MM.1S (cell line): ENCODE data around the gene ENTPD2.

Experiments used
- DNase-seq: peaks from one replicate; pipeline ENCODE4 v3.0.0-alpha.2; 2015
- H2AFZ ChIP-seq: fragments of 300-600 bp; sonication (generic); 2 replicates; pipeline ENCODE4 v1.6.0; 2016; ENCODE audit warnings: antibody characterized with exemption, low read length
- H3F3A ChIP-seq: fragments of 300-600 bp; sonication (generic); 2 replicates; pipeline ENCODE4 v1.6.1; 2016; ENCODE audit warnings: mild to moderate bottlenecking, antibody characterized with exemption, low read length, moderate library complexity, mixed read lengths; ENCODE audit not compliant: insufficient read depth
- H3K27ac ChIP-seq: fragments of 300-600 bp; sonication (generic); 2 replicates; pipeline ENCODE4 v1.5.1; 2016; ENCODE audit warnings: mild to moderate bottlenecking, low read length
- H3K27me3 ChIP-seq: fragments of 300-600 bp; sonication (generic); replicated peaks from 2 replicates; pipeline ENCODE4 v1.6.0; 2016; ENCODE audit warnings: low read length; ENCODE audit not compliant: insufficient read depth
- H3K36me3 ChIP-seq: fragments of 300-600 bp; sonication (generic); replicated peaks from 2 replicates; pipeline ENCODE4 v1.6.1; 2016; ENCODE audit warnings: mild to moderate bottlenecking, low read length, mixed read lengths; ENCODE audit not compliant: insufficient read depth
- H3K4me1 ChIP-seq: fragments of 300-600 bp; sonication (generic); 2 replicates; pipeline ENCODE4 v1.6.1; 2016; ENCODE audit warnings: low read length, mixed read lengths
- H3K4me2 ChIP-seq: fragments of 300-600 bp; sonication (generic); 2 replicates; pipeline ENCODE4 v1.6.0; 2016; ENCODE audit warnings: low read depth, low read length
- H3K4me3 ChIP-seq: fragments of 300-600 bp; sonication (generic); 2 replicates; pipeline ENCODE4 v1.5.1; 2016; ENCODE audit warnings: low read length, mixed read lengths
- H3K79me2 ChIP-seq: fragments of 300-600 bp; sonication (generic); 2 replicates; pipeline ENCODE4 v1.6.1; 2016; ENCODE audit warnings: mixed run types, low read length, mixed read lengths
- H3K9ac ChIP-seq: fragments of 300-600 bp; sonication (generic); 2 replicates; pipeline ENCODE4 v1.6.1; 2016; ENCODE audit warnings: low read length, mixed read lengths
- H3K9me2 ChIP-seq: fragments of 300-600 bp; sonication (generic); replicated peaks from 2 replicates; pipeline ENCODE4 v1.6.1; 2016; ENCODE audit warnings: mild to moderate bottlenecking, low read length, mixed read lengths; ENCODE audit not compliant: insufficient read depth
- H3K9me3 ChIP-seq: fragments of 300-600 bp; sonication (generic); replicated peaks from 2 replicates; pipeline ENCODE4 v1.6.1; 2016; ENCODE audit warnings: mild to moderate bottlenecking, low read length, mixed read lengths; ENCODE audit not compliant: insufficient read depth
- H4K20me1 ChIP-seq: fragments of 300-600 bp; sonication (generic); 2 replicates; pipeline ENCODE4 v1.6.1; 2016; ENCODE audit warnings: mild to moderate bottlenecking, low read length, moderate library complexity, mixed read lengths; ENCODE audit not compliant: insufficient read depth
- EZH2 ChIP-seq: fragments of 300-600 bp; sonication (generic); optimal IDR thresholded peaks from 2 replicates; pipeline ENCODE3; 2017; ENCODE audit warnings: low read depth, mild to moderate bottlenecking, antibody characterized with exemption, low read length, mixed read lengths
- EZH2phosphoT487 ChIP-seq: fragments of 300-600 bp; sonication (generic); IDR thresholded peaks from 2 replicates; pipeline ENCODE4 v1.6.1; 2018; ENCODE audit warnings: antibody characterized with exemption, low read length
- TF ChIP-seq, protein P1 (sequence below): fragments of 300-600 bp; sonication (generic); IDR thresholded peaks from 2 replicates; pipeline ENCODE4 v1.5.1; 2016; ENCODE audit warnings: antibody characterized with exemption, low read length, mixed read lengths

ENTPD2 gene

GRCh38 chr9:137053944-137054931 lies at the start of gene ENTPD2:
Gene ENTPD2, minus strand, starts transcription at chr9:137054061. Its CDS starts 64 bp downstream, at chr9:137053997.
- Histone ChIP-seq H3K27ac (no peak within 1 kb of the TSS), H3K4me1 (no peaks in the 10 kb centered on the region), H3K79me2 (no peaks in the 10 kb centered on the region), H3K36me3 (no peaks in the 10 kb centered on the region), H3K9ac (no peak within 1 kb of the TSS; the same call in 1 of the 2 replicates), H3F3A (no peaks in the 10 kb centered on the region), H3K27me3 (peaks cover 78% of the 10 kb centered on the region), H3K9me3 (no peaks in the 10 kb centered on the region), H3K4me3 (peak within 1 kb of the TSS; percentile 53), H2AFZ (peak within 1 kb of the TSS; percentile 65; the same call in 1 of the 2 replicates), H3K9me2 (no peaks in the 10 kb centered on the region), H4K20me1 (no peaks in the 10 kb centered on the region), H3K4me2 (peak within 1 kb of the TSS; percentile 77)
- DNase-seq: peak; percentile 57
- TF ChIP-seq EZH2 (no peak), EZH2phosphoT487 (no peak)
- TF ChIP-seq, protein P1, sequence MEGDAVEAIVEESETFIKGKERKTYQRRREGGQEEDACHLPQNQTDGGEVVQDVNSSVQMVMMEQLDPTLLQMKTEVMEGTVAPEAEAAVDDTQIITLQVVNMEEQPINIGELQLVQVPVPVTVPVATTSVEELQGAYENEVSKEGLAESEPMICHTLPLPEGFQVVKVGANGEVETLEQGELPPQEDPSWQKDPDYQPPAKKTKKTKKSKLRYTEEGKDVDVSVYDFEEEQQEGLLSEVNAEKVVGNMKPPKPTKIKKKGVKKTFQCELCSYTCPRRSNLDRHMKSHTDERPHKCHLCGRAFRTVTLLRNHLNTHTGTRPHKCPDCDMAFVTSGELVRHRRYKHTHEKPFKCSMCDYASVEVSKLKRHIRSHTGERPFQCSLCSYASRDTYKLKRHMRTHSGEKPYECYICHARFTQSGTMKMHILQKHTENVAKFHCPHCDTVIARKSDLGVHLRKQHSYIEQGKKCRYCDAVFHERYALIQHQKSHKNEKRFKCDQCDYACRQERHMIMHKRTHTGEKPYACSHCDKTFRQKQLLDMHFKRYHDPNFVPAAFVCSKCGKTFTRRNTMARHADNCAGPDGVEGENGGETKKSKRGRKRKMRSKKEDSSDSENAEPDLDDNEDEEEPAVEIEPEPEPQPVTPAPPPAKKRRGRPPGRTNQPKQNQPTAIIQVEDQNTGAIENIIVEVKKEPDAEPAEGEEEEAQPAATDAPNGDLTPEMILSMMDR: no peak

DNA sequence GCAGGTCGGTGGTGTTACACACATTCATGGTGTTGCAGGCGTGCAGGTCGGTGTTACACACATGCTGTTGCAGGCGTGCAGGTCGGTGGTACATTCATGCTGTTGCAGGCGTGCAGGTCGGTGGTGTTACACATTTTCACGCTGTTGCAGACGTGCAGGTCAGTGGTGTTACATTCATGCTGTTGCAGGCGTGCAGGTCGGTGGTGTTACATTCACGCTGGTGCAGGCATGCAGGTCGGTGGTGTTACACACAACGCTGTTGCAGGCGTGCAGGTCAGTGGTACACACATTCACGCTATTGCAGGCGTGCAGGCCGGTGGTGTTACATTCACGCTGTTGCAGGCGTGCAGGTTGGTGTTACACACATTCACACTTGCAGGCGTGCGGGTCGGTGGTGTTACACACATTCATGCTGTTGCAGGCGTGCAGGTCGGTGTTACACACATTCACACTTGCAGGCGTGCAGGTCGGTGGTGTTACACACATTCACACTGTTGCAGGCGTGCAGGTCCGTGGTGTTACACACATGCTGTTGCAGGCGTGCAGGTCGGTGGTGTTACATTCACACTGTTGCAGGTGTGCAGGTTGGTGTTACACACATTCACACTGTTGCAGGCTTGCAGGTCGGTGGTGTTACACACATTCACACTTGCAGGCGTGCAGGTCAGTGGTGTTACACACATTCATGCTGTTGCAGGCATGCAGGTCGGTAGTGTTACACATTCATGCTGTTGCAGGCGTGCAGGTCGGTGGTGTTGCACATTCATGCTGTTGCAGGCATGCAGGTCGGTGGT lies 49.5 kb upstream of the ENTPD2 start:
- Histone ChIP-seq H3K9me3 (no peaks in the 10 kb centered on the region), H3K36me3 (peaks cover 5% of the 10 kb centered on the region; the same call in 1 of the 2 replicates), H3K4me2 (no peak overlapping the region), H3F3A (no peaks in the 10 kb centered on the region), H3K27ac (no peak overlapping the region), H3K9ac (no peak overlapping the region), H3K4me3 (no peak overlapping the region), H3K27me3 (no peaks in the 10 kb centered on the region), H3K9me2 (no peaks in the 10 kb centered on the region), H4K20me1 (no peaks in the 10 kb centered on the region), H2AFZ (no peak overlapping the region), H3K79me2 (no peaks in the 10 kb centered on the region), H3K4me1 (no peaks in the 10 kb centered on the region)
- DNase-seq: no peak
- no peak for TF ChIP-seq EZH2phosphoT487
- TF ChIP-seq, protein P1: no peak

DNA sequence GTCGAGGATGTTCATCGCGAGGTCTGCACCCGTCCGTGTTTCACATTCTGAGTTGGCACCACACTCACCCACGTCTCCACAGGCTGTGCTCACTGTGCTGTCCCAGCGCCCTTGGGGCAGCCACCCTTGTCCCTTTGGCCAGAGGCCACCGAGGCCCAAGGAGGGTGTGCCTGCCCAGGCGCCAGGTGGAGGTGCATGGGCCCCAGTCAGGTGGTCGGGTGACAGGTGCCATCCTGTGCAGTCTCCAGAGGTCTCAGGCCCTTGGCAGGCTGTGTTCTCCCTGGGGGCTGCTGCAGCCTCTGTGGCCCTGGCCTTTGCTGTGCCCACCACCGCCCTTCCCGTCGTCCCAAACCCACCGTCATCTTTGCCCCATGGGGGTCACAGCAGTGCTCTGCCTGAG lies 45.4 kb upstream of the ENTPD2 start:
- Histone ChIP-seq H3K4me3 (no peak overlapping the region), H3K9me2 (no peaks in the 10 kb centered on the region), H3K9me3 (no peaks in the 10 kb centered on the region), H3K27ac (no peak overlapping the region), H3K27me3 (no peaks in the 10 kb centered on the region), H3K4me2 (no peak overlapping the region), H3K9ac (no peak overlapping the region), H3K36me3 (peaks cover 5% of the 10 kb centered on the region; the same call in 1 of the 2 replicates), H4K20me1 (no peaks in the 10 kb centered on the region), H2AFZ (no peak overlapping the region), H3F3A (peaks cover 12% of the 10 kb centered on the region), H3K79me2 (no peaks in the 10 kb centered on the region), H3K4me1 (peaks cover 8% of the 10 kb centered on the region)
- TF ChIP-seq EZH2 (no peak), EZH2phosphoT487 (no peak)
- TF ChIP-seq, protein P1: no peak
- no peak for DNase-seq
